A549 (cell line): ENCODE results near the gene CAMTA1. TPM values are rescaled to one million over a fixed set of nuclear protein-coding genes. Genes with fewer than 3 reads are reported as not detected.

Source experiments
- BHLHE40 ChIP-seq: IDR thresholded peaks from 2 replicates; pipeline ENCODE4 v1.6.1; 2012; ENCODE audit warnings: low read depth, low read length, inconsistent platforms
- CBX2 ChIP-seq: fragments of 200-600 bp; sonication (generic); IDR thresholded peaks from 2 replicates; pipeline ENCODE4 v1.6.1; 2016; ENCODE audit warnings: low read depth, mild to moderate bottlenecking, borderline replicate concordance
- CBX8 ChIP-seq: fragments of 200-600 bp; sonication (generic); IDR thresholded peaks from 2 replicates; pipeline ENCODE4 v1.6.1; 2016
- CEBPB ChIP-seq, 2 experiments: fragments of >200 bp in 1 of 2; sonication (Bioruptor Twin) in 1 of 2; formaldehyde crosslinking in 1 of 2; IDR thresholded peaks; 2 replicates each; pipeline ENCODE4 v1.6.1; 2012 to 2016
- EHMT2 ChIP-seq: fragments of 200-600 bp; sonication (generic); IDR thresholded peaks from 2 replicates; pipeline ENCODE4 v1.6.1; 2016; ENCODE audit warnings: antibody characterized with exemption, low read depth, mild to moderate bottlenecking, moderate library complexity
- EP300 ChIP-seq, 2 experiments: fragments of >200 bp; sonication (Bioruptor Twin); formaldehyde crosslinking; IDR thresholded peaks; 2 replicates in 1 of 2; 3 replicates in 1 of 2; pipeline ENCODE4 v1.6.1; 2016 to 2017
- ESRRA ChIP-seq: fragments of 150-350 bp; IDR thresholded peaks from 2 replicates; pipeline ENCODE4 v1.6.1; 2014; ENCODE audit warnings: mild to moderate bottlenecking, low read length, borderline replicate concordance
- FOSB ChIP-seq: fragments of 250-450 bp; sonication (Bioruptor Pico); IDR thresholded peaks from 2 replicates; pipeline ENCODE4 v1.5.0; 2020; ENCODE audit warnings: mild to moderate bottlenecking, moderate library complexity
- FOSL2 ChIP-seq, 2 experiments: fragments of 450-650 bp in 1 of 2; fragments of >200 bp in 1 of 2; sonication (Bioruptor Twin) in 1 of 2; formaldehyde crosslinking; IDR thresholded peaks; 2 replicates each; pipeline versions ENCODE4 v1.5.0 to v1.6.1; 2016 to 2020; ENCODE audit warnings: mild to moderate bottlenecking in 1 of 2, moderate library complexity in 1 of 2
- GATA3 ChIP-seq: IDR thresholded peaks from 2 replicates; pipeline ENCODE4 v1.6.1; 2012; ENCODE audit warnings: borderline replicate concordance
- HDAC2 ChIP-seq: fragments of 200-600 bp; sonication (generic); IDR thresholded peaks from 2 replicates; pipeline ENCODE4 v1.6.1; 2016
- HEYL ChIP-seq: fragments of 250-450 bp; sonication (Bioruptor Pico); IDR thresholded peaks from 2 replicates; pipeline ENCODE4 v1.8.0; 2021; ENCODE audit warnings: mild to moderate bottlenecking, moderate library complexity
- HOXA7 ChIP-seq: fragments of 250-450 bp; sonication (Bioruptor Pico); IDR thresholded peaks from 2 replicates; pipeline ENCODE4 v1.5.0; 2020; ENCODE audit warnings: mild to moderate bottlenecking, moderate library complexity
- HOXB5 ChIP-seq: fragments of 250-450 bp; sonication (Bioruptor Pico); IDR thresholded peaks from 2 replicates; pipeline ENCODE4 v1.5.0; 2020; ENCODE audit warnings: mild to moderate bottlenecking, moderate library complexity
- JUN ChIP-seq, 2 experiments: fragments of >200 bp; sonication (Bioruptor Twin); formaldehyde crosslinking; IDR thresholded peaks; 2 replicates in 1 of 2; 3 replicates in 1 of 2; pipeline ENCODE4 v1.6.1; 2016 to 2017
- JUNB ChIP-seq: fragments of >200 bp; sonication (Bioruptor Twin); formaldehyde crosslinking; IDR thresholded peaks from 2 replicates; pipeline ENCODE4 v1.6.1; 2016
- KDM1A ChIP-seq: fragments of 200-600 bp; sonication (generic); IDR thresholded peaks from 2 replicates; pipeline ENCODE4 v1.6.1; 2016; ENCODE audit warnings: low read depth, mild to moderate bottlenecking
- KDM5A ChIP-seq: fragments of 200-600 bp; sonication (generic); IDR thresholded peaks from 2 replicates; pipeline ENCODE4 v1.6.1; 2016; ENCODE audit warnings: antibody characterized with exemption, mild to moderate bottlenecking
- MAFK ChIP-seq: fragments of 450-650 bp; IDR thresholded peaks from 2 replicates; pipeline ENCODE4 v1.6.1; 2014; ENCODE audit not compliant: partially characterized antibody
- MYC ChIP-seq: IDR thresholded peaks from 2 replicates; pipeline ENCODE4 v1.6.1; 2012; ENCODE audit warnings: mild to moderate bottlenecking, inconsistent platforms, low read length, improper control_type of control experiment, borderline replicate concordance
- NFE2L2 ChIP-seq: fragments of 150-350 bp; conservative IDR thresholded peaks from 2 replicates; pipeline ENCODE4 v1.6.1; 2014; ENCODE audit warnings: low read length
- NPAS2 ChIP-seq: fragments of 250-450 bp; sonication (Bioruptor Pico); IDR thresholded peaks from 2 replicates; pipeline ENCODE4 v1.8.0; 2022; ENCODE audit warnings: mild to moderate bottlenecking, moderate library complexity, borderline replicate concordance
- NR3C1 ChIP-seq: fragments of >200 bp; sonication (Bioruptor Twin); formaldehyde crosslinking; IDR thresholded peaks from 3 replicates; pipeline ENCODE4 v1.6.1; 2017
- POLR2A ChIP-seq: IDR thresholded peaks from 2 replicates; pipeline ENCODE4 v1.6.1; 2012; ENCODE audit warnings: mild to moderate bottlenecking, low read length
- RAD21 ChIP-seq, 2 experiments: fragments of >200 bp in 1 of 2; sonication (Bioruptor Twin) in 1 of 2; formaldehyde crosslinking in 1 of 2; IDR thresholded peaks in 1 of 2; conservative IDR thresholded peaks in 1 of 2; 2 replicates in 1 of 2; 3 replicates in 1 of 2; pipeline ENCODE4 v1.6.1; 2012 to 2018; ENCODE audit warnings: inconsistent platforms in 1 of 2
- RNF2 ChIP-seq: fragments of 200-600 bp; sonication (generic); IDR thresholded peaks from 2 replicates; pipeline ENCODE4 v1.6.1; 2016; ENCODE audit warnings: low read depth, mild to moderate bottlenecking, antibody characterized with exemption, moderate library complexity, borderline replicate concordance
- SMC3 ChIP-seq: fragments of >200 bp; sonication (Bioruptor Twin); formaldehyde crosslinking; IDR thresholded peaks from 3 replicates; pipeline ENCODE4 v1.6.1; 2018; ENCODE audit warnings: inconsistent platforms
- SREBF2 ChIP-seq: fragments of 450-650 bp; IDR thresholded peaks from 2 replicates; pipeline ENCODE4 v1.6.1; 2014; ENCODE audit warnings: mild to moderate bottlenecking, moderate library complexity
- TP53 ChIP-seq: fragments of 250-450 bp; sonication (Bioruptor Pico); IDR thresholded peaks from 2 replicates; pipeline ENCODE4 v1.5.0; 2021; ENCODE audit warnings: mild to moderate bottlenecking, moderate library complexity
- ZC3H11A ChIP-seq: fragments of 450-650 bp; IDR thresholded peaks from 2 replicates; pipeline ENCODE4 v1.6.1; 2014; ENCODE audit warnings: antibody characterized with exemption, mild to moderate bottlenecking
- ZFP36 ChIP-seq: fragments of 450-650 bp; IDR thresholded peaks from 2 replicates; pipeline ENCODE4 v1.6.1; 2014; ENCODE audit warnings: borderline replicate concordance; ENCODE audit not compliant: partially characterized antibody
- ZNF302 ChIP-seq: fragments of 250-450 bp; sonication (Bioruptor Pico); IDR thresholded peaks from 2 replicates; pipeline ENCODE4 v1.9.0; 2021; ENCODE audit warnings: inconsistent platforms, mild to moderate bottlenecking, moderate library complexity
- ZSCAN20 ChIP-seq: fragments of 250-450 bp; sonication (Bioruptor Pico); IDR thresholded peaks from 2 replicates; pipeline ENCODE4 v1.8.0; 2022; ENCODE audit warnings: mild to moderate bottlenecking, moderate library complexity
- polyA plus RNA-seq, 4 experiments: library from polyadenylated mRNA; depleted of rRNA in 3 of 4; stranded (reverse); fragments of >200 nt; fragmentation: RNase III in 1 of 4; extraction: RNeasy Plus Mini Kit Qiagen cat#74134 plus additional on column Dnase treatment in 1 of 4; gene quantifications; 2 replicates in 3 of 4; 3 replicates in 1 of 4; pipeline ENCODE4 v1.2.3, GENCODE V29; 2011 to 2017
- TF ChIP-seq, protein P1 (sequence below): fragments of 450-650 bp; IDR thresholded peaks from 2 replicates; pipeline ENCODE4 v1.6.1; 2014; ENCODE audit warnings: antibody characterized with exemption
- TF ChIP-seq, protein P2 (sequence below): fragments of >200 bp; sonication (Bioruptor Twin); formaldehyde crosslinking; IDR thresholded peaks from 3 replicates; pipeline ENCODE4 v1.6.1; 2016
- TF ChIP-seq, protein P3 (sequence below): fragments of 250-450 bp; sonication (Bioruptor Pico); IDR thresholded peaks from 2 replicates; pipeline ENCODE4 v1.5.0; 2020; ENCODE audit warnings: low read depth, mild to moderate bottlenecking, moderate library complexity
- TF ChIP-seq, protein P4 (sequence below): IDR thresholded peaks from 2 replicates; pipeline ENCODE4 v1.6.1; 2012
- TF ChIP-seq, protein P5 (sequence below): IDR thresholded peaks from 2 replicates; pipeline ENCODE4 v1.6.1; 2012
- TF ChIP-seq, protein P6 (sequence below): fragments of 250-450 bp; sonication (Bioruptor Pico); IDR thresholded peaks from 2 replicates; pipeline ENCODE4 v1.5.0; 2021; ENCODE audit warnings: mild to moderate bottlenecking, moderate library complexity, borderline replicate concordance

Gene CAMTA1
- polyA plus RNA-seq, 2 of the 4 experiments (the other 2 are of a cell fraction) = 58.8 to 75.0 TPM

DNA sequence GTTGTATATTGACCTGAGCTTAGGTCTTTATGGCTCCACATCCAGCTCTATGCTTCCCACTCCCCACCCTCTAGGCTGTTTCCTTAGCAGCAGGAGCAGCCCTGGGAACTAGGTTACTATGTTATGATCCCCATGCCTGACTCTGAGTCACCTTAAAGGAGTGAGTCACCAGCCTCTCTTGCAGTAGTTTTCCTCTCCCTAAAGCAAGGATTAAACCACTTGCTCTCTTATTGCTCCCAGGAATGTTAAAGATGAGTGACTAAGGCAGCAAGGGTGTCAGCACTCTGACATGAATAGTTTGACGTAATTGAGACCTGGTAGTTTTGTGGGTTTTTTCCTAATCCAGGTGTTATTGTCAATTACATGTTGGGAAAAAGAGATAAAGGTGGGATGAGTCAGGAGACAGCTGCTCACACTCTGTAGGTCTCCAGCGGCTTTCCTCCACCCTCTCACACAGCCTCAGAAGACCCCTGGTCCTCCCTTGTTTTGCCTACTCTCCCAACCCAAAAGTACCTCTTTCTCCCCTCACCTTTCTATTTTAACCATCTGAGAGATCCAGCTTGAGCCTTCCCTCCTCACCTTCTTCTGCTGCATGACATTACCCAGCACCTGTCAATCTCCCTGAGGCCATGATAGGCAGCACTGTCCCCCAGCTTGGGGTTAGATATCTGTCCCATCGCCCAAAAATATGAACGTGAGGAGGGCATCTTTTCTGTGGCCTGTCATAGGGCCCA, 616.7 kb downstream of the CAMTA1 start (continued):
- TF ChIP-seq CBX8 (no peak), SREBF2 (no peak), MYC (no peak), CBX2 (no peak), TP53 (CRISPR knock-in tag) (no peak), HEYL (CRISPR knock-in tag) (no peak), JUN (IDR thresholded peaks at IDR 0.05) (peak; percentile 95 to 97; a peak in 4 of 5 replicates), NR3C1 (no peak), MAFK (no peak), POLR2A (no peak), FOSL2 (IDR thresholded peaks at IDR 0.05) (peak; percentile 99), FOSL2 (CRISPR knock-in tag; IDR thresholded peaks at IDR 0.05) (peak; percentile 100), ZFP36 (no peak), ZNF302 (CRISPR knock-in tag) (no peak), FOSB (CRISPR knock-in tag) (no peak), ZC3H11A (no peak), RAD21 (conservative IDR thresholded peaks at IDR 0.05 in 1 of 2, IDR thresholded peaks at IDR 0.05 in 1 of 2) (peak; percentile 38 to 67; a peak in 4 of 5 replicates), NFE2L2 (no peak), KDM5A (no peak), EP300 (IDR thresholded peaks at IDR 0.05) (peak; percentile 98), JUNB (peak; percentile 99), CEBPB (IDR thresholded peaks at IDR 0.05) (peak in 1 of 2 experiments; percentile 87; a peak in 3 of 4 replicates), GATA3 (peak; percentile 98), HOXB5 (CRISPR knock-in tag) (0 out of 2 replicates have a peak, but pooled peaks have one; percentile 22), ZSCAN20 (CRISPR knock-in tag) (no peak), KDM1A (no peak), SMC3 (peak; percentile 55), BHLHE40 (no peak), HDAC2 (no peak), RNF2 (no peak), ESRRA (no peak), NPAS2 (CRISPR knock-in tag) (no peak), HOXA7 (CRISPR knock-in tag) (0 out of 2 replicates have a peak, but pooled peaks have one; percentile 42), EHMT2 (no peak)
- TF ChIP-seq, protein P1, sequence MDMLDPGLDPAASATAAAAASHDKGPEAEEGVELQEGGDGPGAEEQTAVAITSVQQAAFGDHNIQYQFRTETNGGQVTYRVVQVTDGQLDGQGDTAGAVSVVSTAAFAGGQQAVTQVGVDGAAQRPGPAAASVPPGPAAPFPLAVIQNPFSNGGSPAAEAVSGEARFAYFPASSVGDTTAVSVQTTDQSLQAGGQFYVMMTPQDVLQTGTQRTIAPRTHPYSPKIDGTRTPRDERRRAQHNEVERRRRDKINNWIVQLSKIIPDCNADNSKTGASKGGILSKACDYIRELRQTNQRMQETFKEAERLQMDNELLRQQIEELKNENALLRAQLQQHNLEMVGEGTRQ = no peak
- TF ChIP-seq, protein P2, sequence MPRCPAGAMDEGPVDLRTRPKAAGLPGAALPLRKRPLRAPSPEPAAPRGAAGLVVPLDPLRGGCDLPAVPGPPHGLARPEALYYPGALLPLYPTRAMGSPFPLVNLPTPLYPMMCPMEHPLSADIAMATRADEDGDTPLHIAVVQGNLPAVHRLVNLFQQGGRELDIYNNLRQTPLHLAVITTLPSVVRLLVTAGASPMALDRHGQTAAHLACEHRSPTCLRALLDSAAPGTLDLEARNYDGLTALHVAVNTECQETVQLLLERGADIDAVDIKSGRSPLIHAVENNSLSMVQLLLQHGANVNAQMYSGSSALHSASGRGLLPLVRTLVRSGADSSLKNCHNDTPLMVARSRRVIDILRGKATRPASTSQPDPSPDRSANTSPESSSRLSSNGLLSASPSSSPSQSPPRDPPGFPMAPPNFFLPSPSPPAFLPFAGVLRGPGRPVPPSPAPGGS = peak; percentile 80; the same call in 1 of the 3 replicates
- TF ChIP-seq, protein P3, sequence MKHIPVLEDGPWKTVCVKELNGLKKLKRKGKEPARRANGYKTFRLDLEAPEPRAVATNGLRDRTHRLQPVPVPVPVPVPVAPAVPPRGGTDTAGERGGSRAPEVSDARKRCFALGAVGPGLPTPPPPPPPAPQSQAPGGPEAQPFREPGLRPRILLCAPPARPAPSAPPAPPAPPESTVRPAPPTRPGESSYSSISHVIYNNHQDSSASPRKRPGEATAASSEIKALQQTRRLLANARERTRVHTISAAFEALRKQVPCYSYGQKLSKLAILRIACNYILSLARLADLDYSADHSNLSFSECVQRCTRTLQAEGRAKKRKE (CRISPR knock-in tag) = 0 out of 2 replicates have a peak, but pooled peaks have one; percentile 29
- TF ChIP-seq, protein P4, sequence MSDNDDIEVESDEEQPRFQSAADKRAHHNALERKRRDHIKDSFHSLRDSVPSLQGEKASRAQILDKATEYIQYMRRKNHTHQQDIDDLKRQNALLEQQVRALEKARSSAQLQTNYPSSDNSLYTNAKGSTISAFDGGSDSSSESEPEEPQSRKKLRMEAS = peak; percentile 78
- TF ChIP-seq, protein P5, sequence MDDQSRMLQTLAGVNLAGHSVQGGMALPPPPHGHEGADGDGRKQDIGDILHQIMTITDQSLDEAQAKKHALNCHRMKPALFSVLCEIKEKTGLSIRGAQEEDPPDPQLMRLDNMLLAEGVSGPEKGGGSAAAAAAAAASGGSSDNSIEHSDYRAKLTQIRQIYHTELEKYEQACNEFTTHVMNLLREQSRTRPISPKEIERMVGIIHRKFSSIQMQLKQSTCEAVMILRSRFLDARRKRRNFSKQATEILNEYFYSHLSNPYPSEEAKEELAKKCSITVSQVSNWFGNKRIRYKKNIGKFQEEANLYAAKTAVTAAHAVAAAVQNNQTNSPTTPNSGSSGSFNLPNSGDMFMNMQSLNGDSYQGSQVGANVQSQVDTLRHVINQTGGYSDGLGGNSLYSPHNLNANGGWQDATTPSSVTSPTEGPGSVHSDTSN = peak; percentile 71
- TF ChIP-seq, protein P6, sequence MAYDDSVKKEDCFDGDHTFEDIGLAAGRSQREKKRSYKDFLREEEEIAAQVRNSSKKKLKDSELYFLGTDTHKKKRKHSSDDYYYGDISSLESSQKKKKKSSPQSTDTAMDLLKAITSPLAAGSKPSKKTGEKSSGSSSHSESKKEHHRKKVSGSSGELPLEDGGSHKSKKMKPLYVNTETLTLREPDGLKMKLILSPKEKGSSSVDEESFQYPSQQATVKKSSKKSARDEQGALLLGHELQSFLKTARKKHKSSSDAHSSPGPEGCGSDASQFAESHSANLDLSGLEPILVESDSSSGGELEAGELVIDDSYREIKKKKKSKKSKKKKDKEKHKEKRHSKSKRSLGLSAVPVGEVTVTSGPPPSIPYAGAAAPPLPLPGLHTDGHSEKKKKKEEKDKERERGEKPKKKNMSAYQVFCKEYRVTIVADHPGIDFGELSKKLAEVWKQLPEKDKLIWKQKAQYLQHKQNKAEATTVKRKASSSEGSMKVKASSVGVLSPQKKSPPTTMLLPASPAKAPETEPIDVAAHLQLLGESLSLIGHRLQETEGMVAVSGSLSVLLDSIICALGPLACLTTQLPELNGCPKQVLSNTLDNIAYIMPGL (CRISPR knock-in tag) = no peak
- TF ChIP-seq, all 56 proteins: peak for 17
